HEK293 (cell line): ENCODE results near the gene FGF10.

Experiments
- CTCF ChIA-PET: fragments of 350-600 bp; formaldehyde crosslinking; extraction: SDS; loops from one replicate; lab custom pipeline; 2021; ENCODE audit warnings: antibody characterized with exemption; lab: Yijun Ruan, JAX
- POLR2A ChIA-PET: fragments of 300-600 bp; formaldehyde crosslinking; extraction: SDS; loops from one replicate; lab custom pipeline; 2020; ENCODE audit warnings: antibody characterized with exemption, inconsistent platforms; lab: Yijun Ruan, JAX
- H3K27ac ChIP-seq: fragments of 200-500 bp; sonication (Bioruptor generic); 2 replicates; pipeline ENCODE4 v1.5.1; 2014; ENCODE audit warnings: low read depth, low read length, control low read depth, inconsistent platforms; ENCODE audit errors: extremely low read depth
- H3K36me3 ChIP-seq, 2 experiments: fragments of 200-500 bp in 1 of 2; sonication (Bioruptor generic) in 1 of 2; 1 replicate in 1 of 2; 2 replicates in 1 of 2; pipeline ENCODE4 v1.5.1; 2014 to 2017; ENCODE audit warnings: inconsistent platforms in 2 of 2, low read length in 2 of 2; ENCODE audit not compliant: control insufficient read depth in 2 of 2, insufficient read depth in 1 of 2
- H3K4me1 ChIP-seq: fragments of 200-500 bp; sonication (Bioruptor generic); 2 replicates; pipeline ENCODE4 v1.5.1; 2014; ENCODE audit warnings: mild to moderate bottlenecking, low read length, inconsistent platforms; ENCODE audit not compliant: control insufficient read depth, insufficient read depth
- H3K4me3 ChIP-seq: 2 replicates; pipeline ENCODE4 v1.5.1; 2011; ENCODE audit warnings: low read depth, mild to moderate bottlenecking, control low read depth, low read length, moderate library complexity
- H3K9me3 ChIP-seq: fragments of 200-500 bp; sonication (Bioruptor generic); 2 replicates; pipeline ENCODE4 v1.5.1; 2014; ENCODE audit warnings: low read depth, low read length, inconsistent platforms; ENCODE audit not compliant: control insufficient read depth, insufficient read depth
- PATZ1 ChIP-seq: fragments of 450-650 bp; formaldehyde crosslinking; IDR thresholded peaks from 2 replicates; pipeline ENCODE4 v1.5.1; 2016; ENCODE audit warnings: missing biosample characterization, missing genetic modification characterization
- PRDM4 ChIP-seq: fragments of 450-650 bp; formaldehyde crosslinking; IDR thresholded peaks from 2 replicates; pipeline ENCODE4 v1.5.1; 2017; ENCODE audit warnings: missing biosample characterization, missing genetic modification characterization
- PRDM6 ChIP-seq: fragments of 450-650 bp; formaldehyde crosslinking; IDR thresholded peaks from 2 replicates; pipeline ENCODE4 v1.5.1; 2017; ENCODE audit warnings: missing biosample characterization, missing genetic modification characterization
- REPIN1 ChIP-seq: fragments of 450-650 bp; formaldehyde crosslinking; IDR thresholded peaks from 2 replicates; pipeline ENCODE4 v1.5.1; 2017; ENCODE audit warnings: missing biosample characterization, missing genetic modification characterization, low read depth
- ZBTB17 ChIP-seq: fragments of 450-650 bp; formaldehyde crosslinking; IDR thresholded peaks from 2 replicates; pipeline ENCODE4 v1.5.1; 2016; ENCODE audit warnings: missing biosample characterization, missing genetic modification characterization
- ZNF19 ChIP-seq: fragments of 450-650 bp; formaldehyde crosslinking; IDR thresholded peaks from 2 replicates; pipeline ENCODE4; 2016; ENCODE audit warnings: missing biosample characterization, missing genetic modification characterization, low read depth
- ZNF302 ChIP-seq: fragments of 450-650 bp; formaldehyde crosslinking; IDR thresholded peaks from 2 replicates; pipeline ENCODE4 v1.5.1; 2016; ENCODE audit warnings: missing biosample characterization, missing genetic modification characterization, low read depth
- ZNF354C ChIP-seq: fragments of 450-650 bp; formaldehyde crosslinking; IDR thresholded peaks from 2 replicates; pipeline ENCODE4 v1.5.1; 2016; ENCODE audit warnings: missing biosample characterization, missing genetic modification characterization, low read depth, borderline replicate concordance
- ZNF37A ChIP-seq: fragments of 450-650 bp; IDR thresholded peaks from 2 replicates; pipeline ENCODE4 v1.5.1; 2018; ENCODE audit warnings: missing biosample characterization, missing genetic modification characterization
- ZNF394 ChIP-seq: fragments of 450-650 bp; formaldehyde crosslinking; IDR thresholded peaks from 2 replicates; pipeline ENCODE4 v1.5.1; 2016; ENCODE audit warnings: missing biosample characterization, missing genetic modification characterization, mild to moderate bottlenecking, moderate library complexity, borderline replicate concordance
- ZNF449 ChIP-seq: fragments of 450-650 bp; formaldehyde crosslinking; IDR thresholded peaks from 2 replicates; pipeline ENCODE4 v1.5.1; 2017; ENCODE audit warnings: missing biosample characterization, mild to moderate bottlenecking, missing genetic modification characterization, moderate library complexity
- ZNF585B ChIP-seq: fragments of 450-650 bp; formaldehyde crosslinking; IDR thresholded peaks from 2 replicates; pipeline ENCODE4 v1.5.1; 2016; ENCODE audit warnings: missing biosample characterization, missing genetic modification characterization
- ZNF600 ChIP-seq: fragments of 450-650 bp; formaldehyde crosslinking; IDR thresholded peaks from 2 replicates; pipeline ENCODE4 v1.5.1; 2016; ENCODE audit warnings: missing biosample characterization, missing genetic modification characterization
- ZNF610 ChIP-seq: fragments of 450-650 bp; formaldehyde crosslinking; IDR thresholded peaks from 2 replicates; pipeline ENCODE4 v1.5.1; 2016; ENCODE audit warnings: missing biosample characterization, missing genetic modification characterization, borderline replicate concordance
- ZNF658 ChIP-seq: fragments of 450-650 bp; formaldehyde crosslinking; IDR thresholded peaks from 2 replicates; pipeline ENCODE4; 2016; ENCODE audit warnings: missing biosample characterization, missing genetic modification characterization
- ZNF701 ChIP-seq: fragments of 450-650 bp; formaldehyde crosslinking; IDR thresholded peaks from 2 replicates; pipeline ENCODE4 v1.5.1; 2016; ENCODE audit warnings: missing biosample characterization, missing genetic modification characterization
- ZSCAN30 ChIP-seq: fragments of 450-650 bp; IDR thresholded peaks from 2 replicates; pipeline ENCODE4 v1.5.1; 2018; ENCODE audit warnings: missing biosample characterization, mild to moderate bottlenecking, missing genetic modification characterization, moderate library complexity

Gene FGF10

GRCh38 chr5:44300551-44300950 is 88.7 kb downstream of the FGF10 start (continued):
- TF ChIP-seq PATZ1 (tag by site-specific recombination) = no peak
- TF ChIP-seq, all 188 proteins: peak for 0

- Histone ChIP-seq H3K36me3 (no peaks in the 10 kb centered on the region), H3K4me1 (no peaks in the 10 kb centered on the region), H3K9me3 (no peaks in the 10 kb centered on the region), H3K4me3 (no peak overlapping the region)
- no peak for TF ChIP-seq ZNF585B (tag by site-specific recombination)
- no peak for TF ChIP-seq ZNF354C (tag by site-specific recombination)
- TF ChIP-seq ZNF394 (tag by site-specific recombination) = no peak
- TF ChIP-seq ZNF449 (tag by site-specific recombination) = no peak
- no peak for TF ChIP-seq ZNF658 (tag by site-specific recombination)
- no peak for TF ChIP-seq ZNF302
- no peak for TF ChIP-seq ZBTB17 (tag by site-specific recombination)
- no peak for TF ChIP-seq ZNF37A
- no peak for TF ChIP-seq ZNF600 (tag by site-specific recombination)
- TF ChIP-seq, all 188 proteins: peak for 0
- no peak overlapping the region for H3K27ac ChIP-seq
- ChIA-PET CTCF (no interaction called here), POLR2A (no interaction called here)
These were observed 89.8 kb downstream of the FGF10 start for GRCh38 chr5:44299394-44299793.

- CTCF ChIA-PET = no interaction called here
- no peak overlapping the region for H3K27ac ChIP-seq
- H3K4me3 ChIP-seq = no peak overlapping the region
- H3K9me3 ChIP-seq = no peaks in the 10 kb centered on the region
- POLR2A ChIA-PET = no interaction called here
- TF ChIP-seq ZNF19 (tag by site-specific recombination) (no peak), ZSCAN30 (tag by site-specific recombination) (no peak), ZNF701 (tag by site-specific recombination) (no peak), REPIN1 (tag by site-specific recombination) (no peak)
- no peaks in the 10 kb centered on the region for H3K36me3 ChIP-seq
- H3K4me1 ChIP-seq = no peaks in the 10 kb centered on the region
These were observed 94.7 kb downstream of the FGF10 start for GRCh38 chr5:44294516-44294915.

GRCh38 chr5:44292736-44293135 is 96.5 kb downstream of the FGF10 start:
- Histone ChIP-seq H3K27ac (no peak overlapping the region), H3K9me3 (no peaks in the 10 kb centered on the region), H3K36me3 (no peaks in the 10 kb centered on the region), H3K4me3 (no peak overlapping the region), H3K4me1 (no peaks in the 10 kb centered on the region)
- ChIA-PET POLR2A (no interaction called here), CTCF (interaction anchor here (0.5 kb wide), 1 partner anchor 14 kb away, joined by 4 read pairs; no protein-coding TSS in a partner anchor)
- no peak for TF ChIP-seq PRDM6 (tag by site-specific recombination)
- no peak for TF ChIP-seq ZNF610 (tag by site-specific recombination)
- TF ChIP-seq PRDM4 = no peak
